IPS DF 6.9 (cell line): Measurements from ENCODE around the gene CCDC85C.

Source experiments
- DNase-seq: peaks from one replicate; pipeline ENCODE4 v3.0.0-alpha.2; 2013; ENCODE audit warnings: low read depth, low spot score
- H3K27ac ChIP-seq: one replicate; pipeline ENCODE4 v1.5.1; 2013; ENCODE audit warnings: low read length, control low read depth
- H3K27me3 ChIP-seq: 2 replicates; pipeline ENCODE4 v1.6.1; 2013; ENCODE audit warnings: mild to moderate bottlenecking, low read length; ENCODE audit not compliant: control insufficient read depth, insufficient read depth
- H3K36me3 ChIP-seq: 2 replicates; pipeline ENCODE4 v1.6.1; 2013; ENCODE audit warnings: low read length; ENCODE audit not compliant: control insufficient read depth, insufficient read depth
- H3K4me1 ChIP-seq: 2 replicates; pipeline ENCODE4 v1.6.1; 2013; ENCODE audit warnings: low read length; ENCODE audit not compliant: control insufficient read depth, insufficient read depth
- H3K4me3 ChIP-seq: 2 replicates; pipeline ENCODE4 v1.5.1; 2013; ENCODE audit warnings: mild to moderate bottlenecking, low read length
- H3K9me3 ChIP-seq: 2 replicates; pipeline ENCODE4 v1.6.1; 2013; ENCODE audit warnings: low read length, inconsistent platforms; ENCODE audit not compliant: control insufficient read depth, insufficient read depth
- WGBS: extraction: QIAGEN DNeasy Blood & Tissue Kit; methylation state at CpG from one replicate; pipeline ENCODE4 v1.1.7; 2013; ENCODE audit warnings: mixed read lengths, missing lambda C conversion rate; ENCODE audit not compliant: insufficient read length, insufficient coverage; 5-methylcytosine and 5-hydroxymethylcytosine counted together

The CCDC85C gene

DNA sequence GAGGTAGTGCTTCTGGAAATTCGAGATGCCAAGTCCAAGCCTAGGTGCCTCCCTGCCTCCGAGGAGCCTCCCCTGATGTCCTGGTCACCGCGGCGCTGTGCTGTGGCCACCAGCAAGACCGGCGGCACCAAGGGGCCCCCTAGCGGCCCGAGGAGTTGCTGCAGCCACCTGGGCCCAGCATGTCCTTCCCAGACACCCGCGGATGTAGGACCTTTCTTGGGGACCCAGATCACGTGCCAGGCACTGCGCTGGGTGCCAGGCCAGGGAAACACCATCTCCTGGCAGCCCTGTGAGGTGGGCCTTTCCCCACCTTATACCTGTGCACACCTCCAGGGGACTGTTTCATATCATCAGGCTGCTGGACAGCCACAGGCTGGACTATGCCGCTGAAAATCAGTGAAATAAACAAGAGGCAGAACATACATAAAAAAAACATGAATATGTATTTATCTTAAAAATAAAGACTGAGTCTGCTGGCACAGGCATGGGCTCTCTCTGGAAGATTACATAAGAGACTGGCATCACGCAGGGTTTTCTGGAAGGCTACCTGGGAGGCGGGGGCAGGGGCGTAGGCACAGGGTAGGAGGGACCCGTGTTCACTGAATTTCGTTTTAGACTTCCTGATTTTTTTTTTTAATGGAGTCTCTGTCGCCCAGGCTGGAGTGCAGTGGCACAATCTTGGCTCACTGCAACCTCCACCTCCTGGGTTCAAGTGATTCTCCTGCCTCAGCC is 25.0 kb upstream of the CCDC85C start:
- no peak overlapping the region for H3K4me3 ChIP-seq
- WGBS = no CpG with 5 or more reads among the region's 20 CpGs
- H3K4me1 ChIP-seq = peaks cover 3% of the 10 kb centered on the region; the same call in 1 of the 2 replicates
- DNase-seq = no peak
- H3K36me3 ChIP-seq = no peaks in the 10 kb centered on the region
- H3K27me3 ChIP-seq = no peaks in the 10 kb centered on the region
- H3K9me3 ChIP-seq = no peaks in the 10 kb centered on the region
- H3K27ac ChIP-seq = no peak overlapping the region

- Histone ChIP-seq H3K4me3 (no peak overlapping the region), H3K9me3 (no peaks in the 10 kb centered on the region), H3K4me1 (peaks cover 3% of the 10 kb centered on the region; the same call in 1 of the 2 replicates), H3K27ac (no peak overlapping the region), H3K27me3 (no peaks in the 10 kb centered on the region), H3K36me3 (no peaks in the 10 kb centered on the region)
- WGBS = no CpG with 5 or more reads among the region's 13 CpGs
- no peak for DNase-seq
These were observed 23.7 kb upstream of the CCDC85C start for GRCh38 chr14:99627510-99628381.

DNA sequence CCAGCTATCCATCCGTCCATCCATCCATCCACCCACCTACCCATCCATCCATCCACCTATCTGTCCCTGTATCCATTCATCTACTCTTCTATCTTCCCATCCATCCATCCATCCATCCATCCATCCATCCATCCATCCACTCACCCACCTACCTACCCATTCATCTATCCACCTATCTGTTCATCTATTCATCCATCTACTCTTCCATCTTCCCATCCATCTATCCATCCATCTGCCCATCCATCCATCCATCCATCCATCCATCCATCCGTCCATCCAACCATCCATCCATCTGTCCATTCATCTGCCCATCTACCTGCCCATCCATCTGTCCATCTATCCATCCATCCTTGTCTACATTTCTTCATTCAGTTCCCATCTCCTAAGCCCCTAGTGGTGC is 23.1 kb upstream of the CCDC85C start:
- Histone ChIP-seq H3K27ac (no peak overlapping the region), H3K9me3 (no peaks in the 10 kb centered on the region), H3K36me3 (no peaks in the 10 kb centered on the region), H3K4me3 (no peak overlapping the region), H3K27me3 (no peaks in the 10 kb centered on the region), H3K4me1 (peaks cover 3% of the 10 kb centered on the region; the same call in 1 of the 2 replicates)
- no peak for DNase-seq
- no CpG with 5 or more reads among the region's 2 CpGs for WGBS

- DNase-seq = no peak
- no peak overlapping the region for H3K27ac ChIP-seq
These were observed 22.1 kb upstream of the CCDC85C start for GRCh38 chr14:99626041-99626648.

DNA sequence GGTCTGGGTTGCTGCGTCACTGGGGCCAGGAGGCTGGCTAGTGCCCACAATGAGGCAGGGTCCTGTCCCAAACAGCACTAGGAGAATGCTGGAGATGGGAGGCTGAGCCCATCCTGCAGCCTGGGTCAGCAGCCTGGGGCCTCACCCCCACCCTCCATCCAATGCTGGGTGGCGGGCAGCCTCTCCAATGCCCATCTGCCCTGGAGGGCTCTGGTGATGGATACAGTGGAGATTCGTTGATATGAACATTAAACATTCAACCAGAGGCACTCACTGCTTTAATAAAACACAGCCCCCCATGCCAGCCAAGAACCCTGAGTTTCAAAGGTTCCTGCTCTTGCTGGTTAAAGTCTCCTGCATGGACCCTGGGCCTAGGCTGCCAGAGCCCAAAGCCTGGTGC is 21.5 kb upstream of the CCDC85C start:
- H3K9me3 ChIP-seq = no peaks in the 10 kb centered on the region
- H3K27ac ChIP-seq = no peak overlapping the region
- WGBS = no CpG with 5 or more reads among the region's 3 CpGs
- H3K27me3 ChIP-seq = no peaks in the 10 kb centered on the region
- H3K4me3 ChIP-seq = no peak overlapping the region
- H3K4me1 ChIP-seq = peaks cover 3% of the 10 kb centered on the region; the same call in 1 of the 2 replicates
- no peak for DNase-seq
- H3K36me3 ChIP-seq = no peaks in the 10 kb centered on the region

More at GRCh38 chr14:99626041-99626648, 22.1 kb upstream of the CCDC85C start:
- H3K36me3 ChIP-seq = no peaks in the 10 kb centered on the region
- no peaks in the 10 kb centered on the region for H3K9me3 ChIP-seq
- H3K4me1 ChIP-seq = peaks cover 3% of the 10 kb centered on the region; the same call in 1 of the 2 replicates
- H3K27me3 ChIP-seq = no peaks in the 10 kb centered on the region
- no CpG with 5 or more reads among the region's 11 CpGs for WGBS
- H3K4me3 ChIP-seq = no peak overlapping the region

DNA sequence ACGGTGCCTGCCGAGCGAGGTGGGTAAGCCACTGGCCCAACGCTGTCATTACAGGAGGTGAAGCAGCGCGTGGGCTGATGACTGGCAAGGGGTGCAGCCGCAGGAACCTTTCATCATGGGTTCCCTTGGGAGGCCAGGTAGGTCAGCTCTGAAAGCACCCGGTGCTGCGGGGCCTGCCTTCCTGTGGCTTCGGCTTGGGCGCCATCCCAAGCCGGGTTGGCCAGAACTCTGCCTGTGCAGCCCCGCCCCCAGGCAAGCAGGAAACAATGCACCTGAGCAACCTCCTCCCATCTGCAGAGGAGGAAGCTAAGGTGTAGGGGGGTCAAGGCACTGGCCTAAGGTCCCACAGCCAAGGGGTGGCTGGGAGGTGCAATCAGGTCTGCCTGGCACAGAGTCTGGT is 21.0 kb upstream of the CCDC85C start:
- no CpG with 5 or more reads among the region's 13 CpGs for whole genome bisulfite sequencing
- Histone ChIP-seq H3K4me1 (peaks cover 3% of the 10 kb centered on the region; the same call in 1 of the 2 replicates), H3K27ac (no peak overlapping the region), H3K36me3 (no peaks in the 10 kb centered on the region), H3K9me3 (no peaks in the 10 kb centered on the region), H3K4me3 (no peak overlapping the region), H3K27me3 (no peaks in the 10 kb centered on the region)
- no peak for DNase-seq

DNA sequence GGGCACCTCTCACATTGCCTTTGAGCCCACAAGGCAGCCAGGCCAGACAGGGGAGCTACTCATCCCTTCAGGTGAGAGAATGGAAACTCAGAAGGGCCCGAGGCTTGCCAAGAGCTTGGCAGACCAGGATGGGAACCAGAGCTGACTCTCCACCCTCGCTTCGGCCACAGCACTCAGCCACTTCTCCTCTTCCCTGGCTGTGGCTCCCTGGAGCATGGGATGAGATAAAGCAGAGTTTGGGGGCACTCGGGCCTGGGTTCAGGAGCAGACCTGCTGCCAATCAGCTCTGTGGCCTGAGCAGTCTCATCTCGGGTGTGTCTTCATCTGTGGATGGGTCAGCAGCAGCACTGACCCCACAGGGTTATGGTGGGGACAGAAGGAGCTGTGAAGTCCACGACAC is 20.0 kb upstream of the CCDC85C start:
- Histone ChIP-seq H3K36me3 (no peaks in the 10 kb centered on the region), H3K4me1 (peaks cover 2% of the 10 kb centered on the region; the same call in 1 of the 2 replicates), H3K27ac (no peak overlapping the region), H3K27me3 (no peaks in the 10 kb centered on the region), H3K9me3 (no peaks in the 10 kb centered on the region), H3K4me3 (no peak overlapping the region)
- no CpG with 5 or more reads among the region's 6 CpGs for WGBS
- no peak for DNase-seq

- H3K4me3 ChIP-seq = no peak overlapping the region
- H3K4me1 ChIP-seq = 0 out of 2 replicates have a peak, but pooled peaks cover 2% of the 10 kb centered on the region
- no peak for DNase-seq
- H3K27me3 ChIP-seq = no peaks in the 10 kb centered on the region
- no CpG with 5 or more reads among the region's 6 CpGs for WGBS
- no peaks in the 10 kb centered on the region for H3K9me3 ChIP-seq
- H3K27ac ChIP-seq = no peak overlapping the region
- H3K36me3 ChIP-seq = no peaks in the 10 kb centered on the region
These were observed 17.9 kb upstream of the CCDC85C start for GRCh38 chr14:99621948-99622347.

GRCh38 chr14:99619835-99620834 is 16.1 kb upstream of the CCDC85C start:
- Histone ChIP-seq H3K4me3 (no peak overlapping the region), H3K36me3 (no peaks in the 10 kb centered on the region), H3K27me3 (no peaks in the 10 kb centered on the region), H3K27ac (no peak overlapping the region), H3K9me3 (no peaks in the 10 kb centered on the region), H3K4me1 (0 out of 2 replicates have a peak, but pooled peaks cover 1% of the 10 kb centered on the region)
- DNase-seq = no peak
- WGBS = no CpG with 5 or more reads among the region's 13 CpGs
